ENCODE results near the gene SOX13.

GRCh38 chr1:204155881-204156280, 83.0 kb downstream of the SOX13 start:
- no peak for TF ChIP-seq CTCF (IDR thresholded peaks at IDR 0.05)
- no peak for TF ChIP-seq POLR2A (IDR thresholded peaks at IDR 0.05)

Measured in vagina (tissue), 2 donors.